Measurements from ENCODE around the gene RFX7.

The RFX7 gene

GRCh38 chr15:56052395-56053045 is 191.2 kb downstream of the RFX7 start:
- no peak for DNase-seq
- Histone ChIP-seq H3K27me3 (replicated peaks) (no peaks in the 10 kb centered on the region), H3K27ac (no peak overlapping the region), H3K36me3 (replicated peaks) (no peaks in the 10 kb centered on the region), H3K4me3 (ENCODE audit: low read depth, low read length) (no peak overlapping the region)
- TF ChIP-seq, protein P1, sequence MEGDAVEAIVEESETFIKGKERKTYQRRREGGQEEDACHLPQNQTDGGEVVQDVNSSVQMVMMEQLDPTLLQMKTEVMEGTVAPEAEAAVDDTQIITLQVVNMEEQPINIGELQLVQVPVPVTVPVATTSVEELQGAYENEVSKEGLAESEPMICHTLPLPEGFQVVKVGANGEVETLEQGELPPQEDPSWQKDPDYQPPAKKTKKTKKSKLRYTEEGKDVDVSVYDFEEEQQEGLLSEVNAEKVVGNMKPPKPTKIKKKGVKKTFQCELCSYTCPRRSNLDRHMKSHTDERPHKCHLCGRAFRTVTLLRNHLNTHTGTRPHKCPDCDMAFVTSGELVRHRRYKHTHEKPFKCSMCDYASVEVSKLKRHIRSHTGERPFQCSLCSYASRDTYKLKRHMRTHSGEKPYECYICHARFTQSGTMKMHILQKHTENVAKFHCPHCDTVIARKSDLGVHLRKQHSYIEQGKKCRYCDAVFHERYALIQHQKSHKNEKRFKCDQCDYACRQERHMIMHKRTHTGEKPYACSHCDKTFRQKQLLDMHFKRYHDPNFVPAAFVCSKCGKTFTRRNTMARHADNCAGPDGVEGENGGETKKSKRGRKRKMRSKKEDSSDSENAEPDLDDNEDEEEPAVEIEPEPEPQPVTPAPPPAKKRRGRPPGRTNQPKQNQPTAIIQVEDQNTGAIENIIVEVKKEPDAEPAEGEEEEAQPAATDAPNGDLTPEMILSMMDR (IDR thresholded peaks at IDR 0.05; ENCODE audit: low read depth, low read length, missing control alignments): peak; percentile 67
- in situ Hi-C loops (cut with HindIII; ENCODE audit: low pct_ligation_motif_present, low sequenced_read_pairs): no loop called here

- DNase-seq: no peak
- Histone ChIP-seq H3K27me3 (replicated peaks) (no peaks in the 10 kb centered on the region), H3K4me3 (ENCODE audit: low read depth, low read length) (no peak overlapping the region), H3K27ac (no peak overlapping the region), H3K36me3 (replicated peaks) (no peaks in the 10 kb centered on the region)
- TF ChIP-seq, protein P1 (IDR thresholded peaks at IDR 0.05; ENCODE audit: low read depth, low read length, missing control alignments): no peak
- in situ Hi-C loops (cut with HindIII; ENCODE audit: low pct_ligation_motif_present, low sequenced_read_pairs): no loop called here
Observed at GRCh38 chr15:56051676-56052075, 192.0 kb downstream of the RFX7 start.

DNA sequence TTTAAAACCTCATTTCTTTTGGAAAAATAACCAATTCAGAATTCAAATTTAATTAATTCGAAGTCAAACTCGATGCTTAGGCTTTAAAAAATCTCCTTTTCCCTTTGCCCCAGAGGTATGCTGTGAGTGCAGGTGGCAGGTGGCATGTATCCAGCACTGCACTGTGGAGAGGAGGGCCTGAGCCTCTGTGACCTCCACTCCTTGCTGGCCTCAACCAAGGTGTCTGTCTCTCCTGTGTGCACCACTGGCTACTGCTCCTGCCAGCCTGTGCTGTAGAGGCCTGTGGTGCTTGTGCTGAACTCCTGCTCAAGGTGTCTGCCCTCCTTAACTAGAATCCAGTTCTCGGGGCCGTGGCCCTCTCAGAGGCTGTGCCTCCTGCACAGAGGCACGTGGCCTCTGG is 194.1 kb downstream of the RFX7 start:
- no peak for DNase-seq
- in situ Hi-C loops (cut with HindIII; ENCODE audit: low pct_ligation_motif_present, low sequenced_read_pairs): no loop called here
- Histone ChIP-seq H3K4me3 (ENCODE audit: low read depth, low read length) (no peak overlapping the region), H3K27ac (no peak overlapping the region), H3K36me3 (replicated peaks) (no peaks in the 10 kb centered on the region), H3K27me3 (replicated peaks) (no peaks in the 10 kb centered on the region)
- TF ChIP-seq, protein P1 (IDR thresholded peaks at IDR 0.05; ENCODE audit: low read depth, low read length, missing control alignments): no peak

GRCh38 chr15:56047354-56047753 is 196.3 kb downstream of the RFX7 start:
- H3K27ac ChIP-seq: no peak overlapping the region
- in situ Hi-C loops (cut with HindIII; ENCODE audit: low pct_ligation_motif_present, low sequenced_read_pairs): no loop called here
- H3K27me3 ChIP-seq (replicated peaks): no peaks in the 10 kb centered on the region
- H3K4me3 ChIP-seq (ENCODE audit: low read depth, low read length): no peak overlapping the region
- no peaks in the 10 kb centered on the region for H3K36me3 ChIP-seq (replicated peaks)
- TF ChIP-seq, protein P1 (IDR thresholded peaks at IDR 0.05; ENCODE audit: low read depth, low read length, missing control alignments): no peak
- no peak for DNase-seq

- H3K4me3 ChIP-seq (ENCODE audit: low read depth, low read length): no peak overlapping the region
- no peaks in the 10 kb centered on the region for H3K27me3 ChIP-seq (replicated peaks)
- no peak overlapping the region for H3K27ac ChIP-seq
- TF ChIP-seq, protein P1 (IDR thresholded peaks at IDR 0.05; ENCODE audit: low read depth, low read length, missing control alignments): no peak
- in situ Hi-C loops (cut with HindIII; ENCODE audit: low pct_ligation_motif_present, low sequenced_read_pairs): no loop called here
- no peaks in the 10 kb centered on the region for H3K36me3 ChIP-seq (replicated peaks)
- no peak for DNase-seq
Observed at GRCh38 chr15:56045068-56045748, 198.5 kb downstream of the RFX7 start.

Data from brain microvascular endothelial cell (primary cell).